ENCODE results near the gene GLB1L2. TPM values are rescaled to one million over a fixed set of nuclear protein-coding genes. Genes with fewer than 3 reads are reported as not detected.
A peak's percentile ranks its signal among the peaks of the same experiment; 100 is the strongest.

Gene GLB1L2
- total RNA-seq, 2 donors from 2014 or later = 22.6 to 28.6 TPM

DNA sequence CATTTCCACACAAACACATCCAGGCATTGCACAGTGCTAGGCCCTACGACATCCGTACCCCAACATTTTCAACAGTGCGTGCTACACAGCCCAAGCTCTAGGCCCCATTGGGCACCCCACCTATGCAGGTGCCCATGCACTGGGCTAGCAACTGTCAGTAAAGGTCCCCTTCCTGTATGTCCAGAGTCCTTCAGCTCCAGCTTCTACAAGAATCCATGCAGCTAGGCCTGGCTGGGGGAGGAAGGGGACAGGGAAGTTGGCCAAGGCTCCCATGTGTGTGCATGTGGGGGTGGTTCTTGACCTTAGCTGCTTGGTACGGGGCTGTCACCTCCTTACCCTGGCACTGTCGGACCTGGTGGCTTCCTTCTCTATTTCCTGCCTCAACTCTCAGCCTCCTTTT lies 79.0 kb downstream of the GLB1L2 start:
- intact Hi-C loops (cut with DNase I, micrococcal nuclease) = no loop called here
- ATAC-seq = no peak
- DNase-seq = no peak

DNA sequence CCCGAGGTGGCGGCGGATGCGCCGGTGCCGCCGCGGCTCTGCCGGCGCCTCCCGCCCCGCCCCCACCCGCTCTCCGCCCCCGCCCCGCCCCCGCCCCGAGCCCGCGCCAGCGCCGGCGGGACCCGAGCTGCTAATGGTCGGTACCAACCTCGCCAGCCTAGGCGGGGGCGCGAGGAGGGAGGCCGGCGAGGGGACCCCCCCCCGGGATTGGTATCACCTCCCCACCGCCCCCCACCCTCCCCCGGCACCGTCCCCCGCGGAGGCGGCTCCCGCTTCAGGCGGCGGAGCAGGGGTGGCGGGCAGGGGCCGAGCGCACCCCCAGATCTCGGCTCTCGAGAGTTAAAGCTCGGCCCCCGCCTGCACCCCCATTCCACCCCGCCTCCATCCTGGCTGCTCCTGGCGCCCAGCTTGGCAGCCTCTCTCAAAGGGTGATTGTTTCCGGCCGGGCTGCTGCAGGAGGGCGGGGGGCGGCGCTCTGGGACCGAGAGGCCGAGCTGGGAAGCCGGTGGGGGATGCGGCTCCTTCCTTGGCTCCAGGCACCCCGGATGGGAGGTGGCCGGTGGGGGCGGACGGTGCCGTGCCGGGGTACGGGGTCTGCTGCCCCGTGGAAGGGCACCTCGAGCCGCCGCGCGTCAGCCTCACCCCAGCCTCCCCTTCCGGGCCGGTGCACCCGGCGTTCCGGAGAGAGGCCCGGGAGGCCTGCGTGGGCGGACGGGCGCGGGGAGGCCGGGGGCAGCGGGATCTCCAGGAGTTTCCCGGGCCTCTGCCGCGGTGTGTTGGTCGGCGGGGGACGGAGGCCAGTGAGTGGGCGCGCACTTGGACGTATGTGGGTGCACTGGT lies 80.6 kb downstream of the GLB1L2 start, which contains the start of gene B3GAT1:
Gene B3GAT1 (minus strand): TSS at position 40 of the 840 bp plus-strand sequence. CDS start 24,583 bp downstream, outside the sequence.
- DNase-seq = peak in 1 of 2 donors; percentile 9
- intact Hi-C loops (cut with DNase I, micrococcal nuclease) = no loop called here
- ATAC-seq = no peak

DNA sequence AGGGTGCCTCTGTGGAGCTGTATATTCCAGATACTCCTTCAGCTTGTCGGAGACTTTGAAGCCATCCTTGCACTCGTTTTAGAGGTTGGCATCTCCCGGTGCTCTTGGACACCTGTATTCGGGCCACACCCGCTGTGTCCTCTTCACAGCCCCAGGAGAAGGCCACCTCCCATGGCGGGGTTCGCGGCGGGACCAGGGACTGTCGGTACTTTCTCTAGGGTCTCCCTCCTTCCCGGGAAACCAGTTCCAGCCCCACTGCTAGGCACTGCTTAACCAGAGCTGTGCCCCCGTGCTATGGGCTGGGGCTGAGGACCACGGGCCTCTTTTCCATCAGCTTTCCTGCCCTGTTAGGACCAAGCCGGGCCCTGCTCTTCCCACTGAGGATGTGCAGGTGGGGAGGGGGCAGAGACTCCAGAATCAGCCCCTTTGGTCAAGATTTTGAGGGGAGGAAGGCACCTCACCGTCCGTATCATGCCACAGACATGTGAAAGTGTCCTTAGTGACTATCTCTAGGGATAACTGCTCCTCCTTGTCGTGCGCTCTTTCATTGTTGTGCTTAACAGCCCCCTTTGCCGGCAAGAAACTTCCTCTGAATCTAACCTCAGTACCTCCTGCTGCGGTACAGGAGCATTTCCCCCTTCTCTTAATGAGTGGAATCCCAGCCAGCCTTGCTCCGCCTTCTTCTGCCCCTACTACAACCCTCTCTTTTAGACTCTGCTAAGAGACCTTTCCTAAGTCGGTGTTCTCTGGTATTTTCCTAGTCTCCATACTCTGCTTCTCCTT lies 81.4 kb downstream of the GLB1L2 start:
- no peak for ATAC-seq
- no peak for DNase-seq
- intact Hi-C loops (cut with DNase I, micrococcal nuclease) = no loop called here

DNA sequence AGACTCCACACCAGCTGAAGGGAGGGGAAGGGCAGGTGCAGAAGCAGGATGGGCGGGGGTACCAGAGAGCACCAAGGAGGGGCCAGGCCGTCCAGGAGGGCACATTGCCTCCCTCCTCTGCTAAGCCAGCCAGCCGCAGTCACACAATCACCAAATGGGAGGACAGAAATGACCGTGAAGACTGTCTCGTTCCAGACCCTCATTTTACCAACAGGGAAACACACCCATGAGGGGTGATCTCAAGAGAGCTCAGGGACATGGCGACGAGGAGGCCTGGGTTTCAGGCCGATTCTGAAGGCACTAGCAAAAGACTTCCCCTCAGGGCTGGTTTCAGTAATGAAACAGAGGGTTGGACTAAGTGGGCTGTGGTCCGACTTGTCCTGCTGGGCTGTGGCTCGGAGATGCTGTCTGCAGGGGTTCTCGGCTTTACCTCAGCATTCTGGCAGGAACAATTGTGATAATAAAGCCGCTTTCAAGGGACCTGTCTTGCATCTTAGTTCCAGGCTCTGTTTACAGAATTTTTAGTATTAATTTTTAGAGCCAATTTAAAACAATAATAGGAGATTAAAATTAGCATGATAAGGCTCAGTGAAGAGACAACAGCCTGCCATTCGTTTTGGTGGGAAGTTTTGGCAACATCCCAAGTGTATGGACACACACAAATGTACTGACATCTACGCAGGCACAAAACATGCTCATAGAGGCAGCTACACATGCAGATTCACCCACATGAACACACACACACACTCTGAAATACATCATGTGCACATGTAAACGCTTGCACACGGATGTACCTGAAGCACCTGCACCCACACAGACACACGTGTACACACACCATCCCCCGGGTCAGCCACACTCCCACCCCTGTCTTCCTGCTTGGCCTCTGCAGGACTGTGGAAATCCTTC lies 82.3 kb downstream of the GLB1L2 start:
- intact Hi-C loops (cut with DNase I, micrococcal nuclease) = no loop called here
- no peak for DNase-seq
- no peak for ATAC-seq

DNA sequence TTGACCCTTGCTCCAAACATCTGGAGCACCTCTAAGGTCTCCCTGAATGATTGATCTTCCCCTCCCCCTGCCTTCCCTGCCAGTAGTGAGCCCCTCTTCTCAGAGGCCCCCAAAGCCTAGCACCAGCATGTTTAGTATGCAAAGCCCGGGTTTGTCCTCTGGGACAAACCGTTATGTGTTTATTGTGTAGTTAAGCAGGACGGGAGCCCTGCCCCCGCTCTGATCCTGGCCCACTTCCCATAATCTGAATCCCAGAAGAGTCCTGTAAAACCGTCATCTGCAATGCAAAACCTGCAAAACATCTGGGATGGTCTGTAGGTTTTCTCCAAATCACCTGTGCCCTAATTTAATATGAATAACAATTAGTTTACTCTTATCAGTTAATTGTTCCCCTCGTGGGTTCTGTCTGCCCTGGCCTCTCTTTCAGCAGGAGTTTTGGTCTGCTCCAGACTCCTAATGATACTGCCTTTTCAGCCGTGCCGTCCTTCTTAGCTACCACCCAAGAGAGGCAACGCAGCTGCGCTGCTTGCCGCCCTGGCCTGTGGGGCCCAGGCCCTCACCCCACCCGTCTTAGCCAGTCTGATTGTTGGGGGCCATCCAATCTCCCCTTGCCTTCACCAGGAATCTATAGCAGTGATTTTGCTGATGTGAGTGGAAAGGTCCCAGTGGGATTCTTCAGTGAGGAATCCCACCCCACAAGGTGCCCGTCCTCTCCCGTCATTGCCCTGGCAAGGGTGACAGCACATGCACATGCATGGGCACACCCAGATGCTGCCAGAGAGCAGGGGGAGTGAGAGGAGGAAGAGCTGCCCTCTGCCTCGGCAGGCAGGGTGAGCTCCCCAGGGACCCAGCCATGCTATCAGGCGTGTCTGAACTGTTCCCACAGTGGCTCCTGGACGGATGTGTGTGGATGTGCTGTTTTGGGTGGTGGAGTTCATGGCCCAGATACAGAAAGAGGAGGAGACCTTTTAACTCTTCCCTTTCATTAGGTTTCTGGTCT lies 83.3 kb downstream of the GLB1L2 start:
- no peak for DNase-seq
- no peak for ATAC-seq
- intact Hi-C loops (cut with DNase I, micrococcal nuclease) = no loop called here

DNA sequence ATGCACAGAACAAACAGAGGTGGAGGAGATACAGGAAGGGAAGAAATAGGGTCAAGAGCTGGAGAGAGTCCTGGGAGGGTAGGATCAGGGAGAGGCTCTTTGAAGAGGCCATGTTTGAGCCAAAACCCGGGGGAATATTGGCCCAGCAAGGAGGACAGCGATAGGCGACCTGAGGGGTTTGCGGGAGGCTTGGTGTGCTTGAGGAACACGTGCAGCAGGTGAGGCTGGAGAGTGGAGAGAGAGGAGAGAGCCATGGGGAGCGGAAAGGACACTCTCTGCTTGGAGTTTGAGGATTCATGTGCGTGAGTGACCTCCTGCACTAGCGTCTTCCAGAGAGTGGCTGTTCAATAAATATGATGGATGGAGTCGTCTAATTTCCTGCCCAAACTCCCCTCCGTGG lies 84.9 kb downstream of the GLB1L2 start:
- intact Hi-C loops (cut with DNase I, micrococcal nuclease) = no loop called here
- no peak for DNase-seq
- ATAC-seq = no peak

DNA sequence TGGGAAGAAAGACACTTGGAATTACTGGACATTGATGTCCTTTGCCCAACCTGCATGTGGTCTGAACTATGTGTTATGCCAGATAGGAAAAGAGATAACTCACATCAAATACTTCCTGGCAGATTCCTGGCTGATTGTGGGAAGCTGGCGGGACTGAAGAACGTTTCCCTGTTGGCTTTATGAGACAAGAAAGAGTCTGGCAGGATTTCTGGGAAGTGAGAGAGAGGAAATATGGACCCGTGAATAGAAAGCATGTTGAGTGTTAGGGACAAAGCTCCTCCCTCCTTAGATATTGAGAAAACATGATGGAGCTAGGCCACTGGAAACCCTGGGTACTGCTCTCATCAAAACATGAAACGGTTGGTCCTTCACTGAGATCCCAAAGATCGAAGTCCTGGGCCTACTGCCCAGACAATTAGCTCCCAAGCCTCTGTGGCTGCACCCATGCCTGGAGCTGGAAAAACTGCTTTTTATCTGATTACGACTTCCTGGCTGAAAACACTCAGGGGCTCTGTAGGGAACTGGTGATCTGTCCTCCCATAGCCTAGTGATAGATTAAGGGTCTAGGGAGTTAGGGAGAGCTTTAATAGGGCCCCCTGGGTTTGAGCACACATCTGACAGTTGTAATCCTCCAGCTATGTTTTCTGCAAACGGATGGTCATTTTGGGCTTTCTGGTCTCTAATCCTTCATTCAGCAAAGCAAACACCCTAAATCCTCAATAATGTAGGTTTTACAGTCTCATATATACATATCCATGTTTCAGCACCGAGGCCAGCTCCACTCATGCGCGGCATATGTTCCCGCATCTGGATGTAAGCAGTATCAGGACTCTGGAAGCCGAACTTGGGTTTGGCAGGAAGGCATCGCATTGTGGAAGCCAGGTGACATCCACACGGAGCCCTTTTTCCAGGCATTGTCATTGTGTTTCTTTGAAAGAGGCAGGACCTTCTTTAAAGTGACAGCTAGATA lies 86.4 kb downstream of the GLB1L2 start:
- intact Hi-C loops (cut with DNase I, micrococcal nuclease) = no loop called here
- no peak for ATAC-seq

DNA sequence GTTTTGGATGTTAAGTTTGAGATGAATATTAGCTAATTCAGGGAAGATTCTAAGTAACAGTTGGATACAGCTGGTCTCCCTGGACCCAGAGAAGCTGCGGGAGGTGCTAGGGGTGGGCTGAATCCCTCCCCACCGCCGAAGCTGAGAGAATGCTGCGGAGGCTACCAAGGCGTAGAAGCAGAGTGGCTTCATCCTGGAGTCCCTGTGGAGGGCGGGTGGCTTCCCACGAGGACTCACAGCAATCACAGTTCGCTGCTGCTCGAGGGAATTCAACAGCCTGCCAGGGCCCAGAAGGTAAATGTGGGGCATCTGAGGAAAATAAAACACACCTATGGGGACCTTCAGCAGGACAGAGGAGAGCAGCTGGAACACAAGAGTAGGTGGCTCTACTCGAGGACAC lies 91.3 kb downstream of the GLB1L2 start:
- ATAC-seq = no peak
- no peak for DNase-seq
- intact Hi-C loops (cut with DNase I, micrococcal nuclease) = no loop called here

More for the DNA sequence above, 86.4 kb downstream of the GLB1L2 start:
- peak in 1 of 2 donors; percentile 31 for DNase-seq

DNA sequence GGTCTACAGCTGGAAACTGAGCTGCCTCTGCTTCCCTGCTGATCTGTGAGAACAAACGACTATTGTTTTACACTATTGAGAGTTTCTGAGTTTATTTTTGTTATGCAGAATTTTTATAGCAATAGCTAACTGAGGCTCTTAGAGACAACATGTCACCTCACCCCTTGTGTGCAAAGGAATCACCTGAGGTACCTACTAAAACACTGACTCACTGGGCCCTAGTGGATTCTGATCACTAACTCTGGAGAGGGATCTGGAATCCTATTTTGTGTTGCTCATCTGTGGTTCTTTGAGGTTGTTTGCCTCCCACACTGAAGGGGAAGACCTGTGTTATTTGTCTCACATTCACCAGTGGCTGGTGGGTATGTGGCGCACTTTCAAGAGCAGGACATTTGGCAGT lies 93.6 kb downstream of the GLB1L2 start:
- intact Hi-C loops (cut with DNase I, micrococcal nuclease) = no loop called here
- ATAC-seq = no peak

More for the DNA sequence above, 93.6 kb downstream of the GLB1L2 start:
- DNase-seq = no peak

Other genes starting within 250 kb of the GLB1L2 start
- 10 to 100 TPM; 11.5 to 17.0 TPM for gene NCAPD3, start 108.0 kb upstream of the GLB1L2 start, total RNA-seq
- 10 to 100 TPM; 40.8 to 41.1 TPM for gene VPS26B, start 107.3 kb upstream of the GLB1L2 start, total RNA-seq
- gene THYN1, start 78.6 kb upstream of the GLB1L2 start, total RNA-seq = 10 to 100 TPM; 28.5 to 32.0 TPM
- 10 to 100 TPM; 28.1 to 30.7 TPM for gene ACAD8, start 78.4 kb upstream of the GLB1L2 start, total RNA-seq
- gene GLB1L3, start 55.6 kb upstream of the GLB1L2 start, total RNA-seq = not detected
- under 1 TPM; 0.12 to 0.22 TPM for gene B3GAT1, start 80.3 kb downstream of the GLB1L2 start, total RNA-seq